ENCODE data around the gene MAP2K5.

The MAP2K5 gene

GRCh38 chr15:67788986-67789385, 246.5 kb downstream of the MAP2K5 start (continued):
- TF ChIP-seq POU6F1 (CRISPR knock-in tag; IDR thresholded peaks at IDR 0.05; ENCODE audit: borderline replicate concordance, low read depth) (no peak), ESRRG (CRISPR knock-in tag; IDR thresholded peaks at IDR 0.05) (no peak), ZNF565 (CRISPR knock-in tag; conservative IDR thresholded peaks at IDR 0.05; ENCODE audit: low read depth) (no peak), SNAI2 (CRISPR knock-in tag; IDR thresholded peaks at IDR 0.05) (no peak)

GRCh38 chr15:67790610-67791319, 248.3 kb downstream of the MAP2K5 start:
- no peak for ATAC-seq
- no peak for TF ChIP-seq TSHZ2 (CRISPR knock-in tag; IDR thresholded peaks at IDR 0.05)
- TF ChIP-seq SNAI2 (CRISPR knock-in tag; IDR thresholded peaks at IDR 0.05) = no peak
- TF ChIP-seq PATZ1 (CRISPR knock-in tag; IDR thresholded peaks at IDR 0.05; ENCODE audit: borderline replicate concordance) = no peak
- no peak for TF ChIP-seq PPARA (CRISPR knock-in tag; IDR thresholded peaks at IDR 0.05; ENCODE audit: borderline replicate concordance)
- TF ChIP-seq BACH2 (CRISPR knock-in tag; IDR thresholded peaks at IDR 0.05; ENCODE audit: borderline replicate concordance) = no peak
- no peak for TF ChIP-seq ZNF8 (CRISPR knock-in tag; IDR thresholded peaks at IDR 0.05)
- no peak for TF ChIP-seq TOX (CRISPR knock-in tag; IDR thresholded peaks at IDR 0.05; ENCODE audit: borderline replicate concordance)
- no peak for TF ChIP-seq ARNTL (CRISPR knock-in tag; IDR thresholded peaks at IDR 0.05; ENCODE audit: borderline replicate concordance, low read depth)
- no peak for TF ChIP-seq ISL1 (CRISPR knock-in tag; IDR thresholded peaks at IDR 0.05)
- no peak for TF ChIP-seq CSRNP3 (CRISPR knock-in tag; IDR thresholded peaks at IDR 0.05)

- TF ChIP-seq ZNF70 (CRISPR knock-in tag; IDR thresholded peaks at IDR 0.05) (no peak), CSRNP3 (CRISPR knock-in tag; IDR thresholded peaks at IDR 0.05) (no peak), BACH2 (CRISPR knock-in tag; IDR thresholded peaks at IDR 0.05; ENCODE audit: borderline replicate concordance) (no peak), TOX (CRISPR knock-in tag; IDR thresholded peaks at IDR 0.05; ENCODE audit: borderline replicate concordance) (peak; percentile 43; the same call in 1 of the 2 replicates), PATZ1 (CRISPR knock-in tag; IDR thresholded peaks at IDR 0.05; ENCODE audit: borderline replicate concordance) (0 out of 2 replicates have a peak, but pooled peaks have one; percentile 57), ISL1 (CRISPR knock-in tag; IDR thresholded peaks at IDR 0.05) (peak; percentile 88), CREB5 (CRISPR knock-in tag; IDR thresholded peaks at IDR 0.05; ENCODE audit: low read depth) (peak; percentile 81; the same call in 1 of the 2 replicates)
- peak; percentile 79 for ATAC-seq
These were observed 249.9 kb downstream of the MAP2K5 start for GRCh38 chr15:67792250-67792942.
